ENCODE measurements around the gene ZNF280D. TPM values are rescaled to one million over a fixed set of nuclear protein-coding genes. Genes with fewer than 3 reads are reported as not detected.

Gene ZNF280D
- total and polyA plus RNA-seq, 2 of the 8 experiments (the other 6 are each of a cell fraction or from before 2014, with no cell fraction given): 7.4 to 27.5 TPM

- H4K8ac ChIP-seq (ENCODE audit: extremely low read depth, insufficient read depth, low read length): no peak overlapping the region
- 92% methylated on average over 1 of the region's 1 CpG; no CpG with 5 or more reads in 1 of the 2 experiments for WGBS, 2 experiments (ENCODE audit: extremely low coverage in 1 of 2, insufficient coverage in 1 of 2, insufficient read length in 1 of 2, insufficient replicate concordance in 2 of 2, low coverage in 1 of 2, low lambda C conversion rate in 2 of 2, missing lambda C conversion rate in 1 of 2)
- no peak overlapping the region for H2AFZ ChIP-seq (ENCODE audit: low read length)
- H3K18ac ChIP-seq (ENCODE audit: extremely low read depth, low read length): no peak overlapping the region
- no peak overlapping the region for H3K14ac ChIP-seq (ENCODE audit: insufficient read length)
- H2AK5ac ChIP-seq (ENCODE audit: low read depth, low read length): no peak overlapping the region
- H3K27ac ChIP-seq (ENCODE audit: low read depth, low read length): no peak overlapping the region
- no peaks in the 10 kb centered on the region for H3K79me1 ChIP-seq (ENCODE audit: low read depth, low read length)
- no peak overlapping the region for H2BK15ac ChIP-seq (ENCODE audit: low read length)
- H3K4me1 ChIP-seq (replicated peaks in 1 of 4; ENCODE audit: control insufficient read depth in 3 of 4, insufficient read depth in 4 of 4, low read length in 3 of 4): no peaks in the 10 kb centered on the region
- no peaks in the 10 kb centered on the region for H3K79me2 ChIP-seq (ENCODE audit: control insufficient read depth in 1 of 2, insufficient read depth in 2 of 2, low read length in 2 of 2)
- no peak overlapping the region for H3K4me2 ChIP-seq (ENCODE audit: insufficient read depth in 1 of 2, low read depth in 2 of 2, low read length in 2 of 2)
- no peaks in the 10 kb centered on the region for H3K27me3 ChIP-seq (replicated peaks in 1 of 4; ENCODE audit: control insufficient read depth in 3 of 4, extremely low read depth in 1 of 4, insufficient read depth in 3 of 4, low read length in 3 of 4)
- H2BK12ac ChIP-seq (ENCODE audit: low read depth, low read length): no peak overlapping the region
- no peak overlapping the region for H3K9ac ChIP-seq (replicated peaks in 1 of 4; ENCODE audit: extremely low read depth in 1 of 4, low read depth in 3 of 4, low read length in 3 of 4)
- H2BK20ac ChIP-seq (ENCODE audit: low read length): no peak overlapping the region
- H3K23me2 ChIP-seq (ENCODE audit: low read depth, low read length): no peaks in the 10 kb centered on the region; the same call in 1 of the 2 replicates
- TF ChIP-seq CTBP2 (IDR thresholded peaks at IDR 0.05; ENCODE audit: borderline replicate concordance, insufficient read depth, insufficient read length, low read length) (no peak), RNF2 (IDR thresholded peaks at IDR 0.05; ENCODE audit: borderline replicate concordance, low read depth, low read length, missing control alignments, poor library complexity, severe bottlenecking) (no peak), BRCA1 (IDR thresholded peaks at IDR 0.05; ENCODE audit: low read depth, low read length) (peak; percentile 66), RFX5 (IDR thresholded peaks at IDR 0.05; ENCODE audit: borderline replicate concordance, low read depth, low read length) (no peak), CBX5 (IDR thresholded peaks at IDR 0.05; ENCODE audit: low read depth, low read length) (no peak), SIN3A (conservative IDR thresholded peaks at IDR 0.05 in 1 of 2, IDR thresholded peaks at IDR 0.05 in 1 of 2; ENCODE audit: low read depth in 1 of 2, low read length in 2 of 2) (no peak), BACH1 (IDR thresholded peaks at IDR 0.05; ENCODE audit: low read length) (no peak), KDM4A (IDR thresholded peaks at IDR 0.05; ENCODE audit: low read depth, low read length, severe bottlenecking) (no peak), SRF (IDR thresholded peaks at IDR 0.05; ENCODE audit: low read depth, low read length) (no peak)
- H2BK5ac ChIP-seq (ENCODE audit: low read depth, low read length): no peak overlapping the region
- no peak overlapping the region for H3K4me3 ChIP-seq (ENCODE audit: extremely low read depth in 1 of 4, insufficient read depth in 2 of 4, low read depth in 3 of 4, low read length in 4 of 4)
- no peaks in the 10 kb centered on the region for H4K20me1 ChIP-seq (replicated peaks in 1 of 2; ENCODE audit: control insufficient read depth in 1 of 2, insufficient read depth in 2 of 2, low read length in 2 of 2)
- H4K91ac ChIP-seq (replicated peaks; ENCODE audit: insufficient read length, low read length): no peak overlapping the region
- H3K23ac ChIP-seq (ENCODE audit: insufficient read length): no peak overlapping the region
- no peaks in the 10 kb centered on the region for H3K36me3 ChIP-seq (ENCODE audit: control insufficient read depth in 2 of 4, insufficient read depth in 4 of 4, low read length in 3 of 4)
- no peak overlapping the region for H4K5ac ChIP-seq (ENCODE audit: insufficient read length, low read depth, low read length)
- H3K4ac ChIP-seq (replicated peaks; ENCODE audit: insufficient read length, low read depth, low read length): no peak overlapping the region
- no peak for FAIRE-seq
- no peak overlapping the region for H2BK120ac ChIP-seq (replicated peaks; ENCODE audit: low read depth, low read length)
- no peak overlapping the region for H3K56ac ChIP-seq (replicated peaks; ENCODE audit: insufficient read length, low read depth, low read length)
- ChIA-PET POLR2A (ENCODE audit: partially characterized antibody) (no interaction called here), CTCF (ENCODE audit: partially characterized antibody) (no interaction called here)
- H3K9me3 ChIP-seq (ENCODE audit: insufficient read depth in 2 of 2, low read depth in 1 of 2, low read length in 1 of 2): no peaks in the 10 kb centered on the region; a peak in 1 of 4 replicates
- DNase-seq (ENCODE audit: low read depth in 1 of 2, low spot score in 2 of 2): no peak
Measured at GRCh38 chr15:56690733-56691132, 42.6 kb downstream of the ZNF280D start.

Data from H1 (cell line).